NT2/D1 (cell line): ENCODE measurements around the gene NUDT15.

Experiments used
- DNase-seq: peaks from one replicate; pipeline ENCODE4 v3.0.0-alpha.2; 2011; ENCODE audit warnings: low read depth, low spot score
- H3K27me3 ChIP-seq: 2 replicates; pipeline ENCODE4 v1.6.0; 2011; ENCODE audit warnings: mild to moderate bottlenecking; ENCODE audit not compliant: insufficient read length, insufficient read depth
- H3K36me3 ChIP-seq: 2 replicates; pipeline ENCODE4 v1.6.1; 2011; ENCODE audit warnings: mild to moderate bottlenecking, low read length, mixed read lengths; ENCODE audit not compliant: insufficient read depth, insufficient read length
- H3K4me1 ChIP-seq: 2 replicates; pipeline ENCODE4 v1.5.1; 2011; ENCODE audit not compliant: insufficient read depth, insufficient read length
- H3K4me3 ChIP-seq: 2 replicates; pipeline ENCODE4 v1.5.1; 2011; ENCODE audit warnings: low read depth; ENCODE audit not compliant: insufficient read length
- H3K9ac ChIP-seq: 2 replicates; pipeline ENCODE4 v1.6.0; 2011; ENCODE audit warnings: low read depth; ENCODE audit not compliant: insufficient read length
- H3K9me3 ChIP-seq: 2 replicates; pipeline ENCODE4 v1.5.1; 2011; ENCODE audit warnings: mild to moderate bottlenecking, low read length; ENCODE audit not compliant: insufficient read depth
- SUZ12 ChIP-seq: IDR thresholded peaks from 2 replicates; pipeline ENCODE4 v1.6.1; 2011; ENCODE audit not compliant: insufficient read length, insufficient read depth; ENCODE audit errors: extremely low read depth
- YY1 ChIP-seq: IDR thresholded peaks from 2 replicates; pipeline ENCODE4 v1.6.1; 2011; ENCODE audit not compliant: insufficient read length, insufficient read depth
- ZNF274 ChIP-seq: IDR thresholded peaks from 2 replicates; pipeline ENCODE4 v1.6.1; 2011; ENCODE audit warnings: mild to moderate bottlenecking, low read depth, low read length

NUDT15 gene

GRCh38 chr13:48078251-48078656 lies 40.7 kb downstream of the NUDT15 start:
- Histone ChIP-seq H3K4me1 (no peaks in the 10 kb centered on the region), H3K9ac (no peak overlapping the region), H3K36me3 (peaks cover 91% of the 10 kb centered on the region), H3K4me3 (no peak overlapping the region), H3K27me3 (no peaks in the 10 kb centered on the region), H3K9me3 (peaks cover 18% of the 10 kb centered on the region)
- TF ChIP-seq YY1 (no peak), ZNF274 (no peak)
- DNase-seq = no peak

GRCh38 chr13:48081739-48082138 lies 44.2 kb downstream of the NUDT15 start:
- no peaks in the 10 kb centered on the region for H3K27me3 ChIP-seq
- TF ChIP-seq SUZ12 = no peak
- no peak for TF ChIP-seq ZNF274
- TF ChIP-seq YY1 = no peak
- peaks cover 89% of the 10 kb centered on the region for H3K36me3 ChIP-seq

GRCh38 chr13:48086272-48086671 lies 48.7 kb downstream of the NUDT15 start:
- H3K36me3 ChIP-seq = peaks cover 53% of the 10 kb centered on the region
- H3K4me1 ChIP-seq = no peaks in the 10 kb centered on the region
- no peak for TF ChIP-seq YY1

More at GRCh38 chr13:48081739-48082138, 44.2 kb downstream of the NUDT15 start:
- H3K4me1 ChIP-seq = no peaks in the 10 kb centered on the region
- no peak for DNase-seq
- no peaks in the 10 kb centered on the region for H3K9me3 ChIP-seq
- H3K9ac ChIP-seq = no peak overlapping the region
- H3K4me3 ChIP-seq = no peak overlapping the region

DNA sequence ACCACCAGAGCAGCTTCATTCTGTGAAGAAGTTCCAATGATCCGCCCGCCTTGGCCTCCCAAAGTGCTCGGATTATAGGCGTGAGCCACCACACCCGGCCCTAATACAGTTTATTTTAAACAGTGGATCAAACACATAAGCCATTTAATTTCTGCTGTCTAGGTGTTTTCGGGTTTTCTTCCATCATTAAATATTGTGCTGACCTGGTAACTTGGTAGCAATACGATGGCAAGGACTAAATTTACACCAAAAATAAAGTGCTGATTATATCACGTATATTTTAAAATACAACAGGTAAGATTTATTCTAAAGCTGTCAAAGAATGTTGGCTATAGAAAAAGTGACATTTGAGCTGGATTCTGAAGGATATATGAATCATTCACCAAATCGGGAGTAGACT lies 56.1 kb downstream of the NUDT15 start:
- Histone ChIP-seq H3K9me3 (no peaks in the 10 kb centered on the region), H3K4me3 (peak overlapping the region; percentile 88), H3K27me3 (no peaks in the 10 kb centered on the region), H3K4me1 (no peaks in the 10 kb centered on the region), H3K9ac (peak overlapping the region; percentile 38), H3K36me3 (peaks cover 21% of the 10 kb centered on the region)
- TF ChIP-seq ZNF274 = no peak
- TF ChIP-seq SUZ12 = no peak
- no peak for TF ChIP-seq YY1
- DNase-seq = no peak

More at GRCh38 chr13:48086272-48086671, 48.7 kb downstream of the NUDT15 start:
- H3K4me3 ChIP-seq = no peak overlapping the region
- H3K9me3 ChIP-seq = no peaks in the 10 kb centered on the region
- no peaks in the 10 kb centered on the region for H3K27me3 ChIP-seq
- no peak for DNase-seq
- H3K9ac ChIP-seq = no peak overlapping the region

- H3K9ac ChIP-seq = peak overlapping the region; percentile 94
- DNase-seq = no peak
- TF ChIP-seq ZNF274 (no peak), SUZ12 (no peak), YY1 (no peak)
- peaks cover 16% of the 10 kb centered on the region for H3K36me3 ChIP-seq
- no peaks in the 10 kb centered on the region for H3K4me1 ChIP-seq
- peak overlapping the region; percentile 88 for H3K4me3 ChIP-seq
- H3K9me3 ChIP-seq = no peaks in the 10 kb centered on the region
- H3K27me3 ChIP-seq = no peaks in the 10 kb centered on the region
These were observed 56.9 kb downstream of the NUDT15 start for GRCh38 chr13:48094404-48094780.

DNA sequence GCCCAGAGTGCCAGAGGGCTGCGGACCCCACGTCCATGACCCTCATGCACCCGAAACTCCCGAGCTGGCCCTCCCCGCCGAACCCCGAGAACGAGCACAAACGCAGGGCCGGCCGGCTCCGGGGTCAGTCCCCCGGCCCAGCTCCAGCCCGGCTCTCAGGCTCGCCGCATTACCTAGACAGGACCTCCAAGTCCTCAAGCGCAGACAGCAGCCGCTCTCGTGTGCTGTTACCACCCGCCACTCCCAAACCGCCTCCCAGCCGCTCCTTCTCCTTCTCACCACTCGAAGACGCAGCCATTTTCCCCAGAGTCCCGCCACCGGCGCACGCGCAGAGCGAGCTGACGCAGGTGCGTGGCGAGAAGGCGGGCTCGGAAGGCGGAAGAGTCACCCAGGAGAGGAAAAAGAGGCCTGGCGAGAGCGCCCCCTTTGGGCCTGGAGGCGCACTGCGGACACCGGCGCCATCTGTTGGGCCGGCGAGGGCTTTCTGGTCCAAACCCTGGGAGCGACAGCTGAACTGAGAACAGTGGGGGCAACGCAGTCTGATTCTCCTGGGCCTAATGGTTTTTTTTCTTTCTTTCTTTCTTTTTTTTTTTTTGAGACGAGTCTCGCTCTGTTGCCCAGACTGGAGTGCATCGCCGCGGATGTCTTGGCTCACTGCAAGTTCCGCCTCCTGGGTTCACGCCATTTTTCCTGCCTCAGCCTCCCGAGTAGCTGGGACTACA lies 57.4 kb downstream of the NUDT15 start, which contains the start of gene MED4:
MED4 (minus strand) TSS at position 324 of the 722 bp plus-strand sequence; CDS start at position 298, 26 bp downstream.
- Histone ChIP-seq H3K27me3 (no peaks in the 10 kb centered on the region), H3K36me3 (peaks cover 13% of the 10 kb centered on the region), H3K9ac (peak within 1 kb of the TSS; percentile 94), H3K9me3 (no peaks in the 10 kb centered on the region), H3K4me3 (peak within 1 kb of the TSS; percentile 88), H3K4me1 (no peaks in the 10 kb centered on the region)
- TF ChIP-seq SUZ12 = no peak
- peak; percentile 81 for TF ChIP-seq YY1
- peak; percentile 82 for DNase-seq

DNA sequence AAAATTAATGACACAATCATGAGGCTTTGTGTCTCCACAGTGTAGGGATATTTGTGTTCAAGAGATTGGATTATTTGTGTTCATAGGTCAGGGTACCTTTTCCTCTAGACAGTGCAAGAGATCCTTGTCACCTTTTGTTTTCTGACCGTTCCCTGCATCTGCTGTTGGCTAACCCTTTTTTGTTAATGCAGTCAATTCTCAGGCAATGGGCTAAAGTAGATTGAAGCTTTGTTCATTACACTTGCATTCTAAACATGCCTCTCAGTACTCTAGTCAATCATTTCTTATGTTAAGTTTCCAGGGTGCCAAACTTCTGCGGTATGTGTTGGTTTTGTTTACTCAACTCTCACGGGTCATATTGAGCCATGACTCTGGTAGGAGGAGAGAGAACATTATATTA lies 59.1 kb downstream of the NUDT15 start:
- TF ChIP-seq SUZ12 (no peak), YY1 (no peak), ZNF274 (no peak)
- DNase-seq = peak; percentile 57
- Histone ChIP-seq H3K9me3 (no peaks in the 10 kb centered on the region), H3K9ac (no peak overlapping the region), H3K27me3 (no peaks in the 10 kb centered on the region), H3K4me3 (no peak overlapping the region), H3K36me3 (peaks cover 13% of the 10 kb centered on the region), H3K4me1 (no peaks in the 10 kb centered on the region)
